ENCODE data around the gene BRF1. TPM values are rescaled to one million over a fixed set of nuclear protein-coding genes. Genes with fewer than 3 reads are reported as not detected.

The BRF1 gene
- polyA plus RNA-seq, 1 donor, result 37.6 TPM

DNA sequence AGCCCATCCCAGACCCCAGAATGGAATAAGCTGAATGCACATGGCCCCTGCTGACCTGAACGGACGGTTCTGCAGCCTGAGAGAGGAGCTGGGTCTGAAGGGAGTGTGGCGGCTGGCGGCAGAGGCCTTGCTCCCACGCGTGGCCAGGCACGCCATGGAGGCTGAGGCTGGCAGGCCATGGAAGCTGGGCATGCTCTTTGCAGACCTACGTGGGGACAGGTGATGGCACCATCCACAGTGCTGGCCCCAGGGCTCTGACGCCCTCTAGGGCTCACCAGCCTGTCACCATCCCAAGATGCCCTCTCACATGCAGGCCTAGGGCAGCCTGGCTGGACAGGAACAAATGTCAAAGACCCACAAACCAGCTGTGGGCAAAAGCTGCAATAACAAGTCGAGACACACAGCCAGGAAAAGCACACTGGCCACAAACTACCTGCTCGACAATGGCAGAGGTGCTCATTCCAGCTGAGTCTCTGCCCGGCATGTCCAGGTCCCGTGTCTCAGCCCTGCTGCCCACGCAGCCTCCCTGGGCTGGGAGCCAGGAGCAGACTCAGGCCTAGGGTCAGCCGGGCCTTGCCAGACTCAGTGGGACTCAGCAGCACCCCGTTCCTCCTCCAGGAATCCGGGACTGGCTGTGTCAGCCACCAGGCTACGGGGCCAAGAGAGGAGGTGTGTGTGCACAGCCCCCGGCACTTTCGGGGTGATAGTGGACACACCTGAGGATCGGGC lies 32.8 kb downstream of the BRF1 start:
- no peak for DNase-seq

DNA sequence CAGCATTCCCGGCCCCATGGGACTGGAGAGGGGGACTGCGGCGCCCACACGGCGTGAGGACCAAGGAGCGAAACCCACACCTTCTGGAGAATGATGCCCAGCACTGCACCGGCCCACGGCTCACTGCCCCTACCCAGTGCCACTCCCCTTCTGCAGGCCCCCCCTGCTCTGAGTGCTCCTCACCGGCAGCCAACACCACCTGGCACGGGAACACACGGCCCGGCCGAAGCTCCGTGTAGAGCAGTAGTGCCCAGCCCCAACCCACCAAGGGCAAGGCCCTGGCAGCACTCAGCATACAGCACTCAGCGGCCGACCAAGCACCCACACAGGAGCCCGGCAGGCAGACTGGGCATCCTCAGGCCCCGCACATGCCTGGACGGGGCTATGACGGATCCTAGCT lies 39.0 kb downstream of the BRF1 start:
- DNase-seq, result no peak

DNA sequence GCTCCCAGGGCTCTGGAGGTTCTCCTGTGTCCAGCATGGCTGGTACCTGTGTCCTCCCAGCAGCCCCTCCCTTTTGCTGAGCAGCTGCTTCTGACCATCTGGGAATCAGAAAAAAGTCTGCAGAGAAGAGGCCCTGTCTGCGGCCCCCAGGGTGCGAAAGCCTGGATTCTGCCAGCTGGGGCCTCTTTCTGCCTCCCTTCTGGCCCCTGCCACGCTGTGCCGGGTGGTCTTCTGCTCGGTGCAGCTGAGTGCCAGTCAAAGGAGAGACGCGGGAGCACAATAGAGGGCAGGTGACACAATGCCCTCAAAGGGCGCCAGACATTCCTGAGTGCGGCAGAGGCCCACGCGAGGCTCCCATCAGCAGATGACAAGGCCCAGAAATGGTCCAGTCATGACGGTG lies 39.8 kb downstream of the BRF1 start:
- no peak for DNase-seq

DNA sequence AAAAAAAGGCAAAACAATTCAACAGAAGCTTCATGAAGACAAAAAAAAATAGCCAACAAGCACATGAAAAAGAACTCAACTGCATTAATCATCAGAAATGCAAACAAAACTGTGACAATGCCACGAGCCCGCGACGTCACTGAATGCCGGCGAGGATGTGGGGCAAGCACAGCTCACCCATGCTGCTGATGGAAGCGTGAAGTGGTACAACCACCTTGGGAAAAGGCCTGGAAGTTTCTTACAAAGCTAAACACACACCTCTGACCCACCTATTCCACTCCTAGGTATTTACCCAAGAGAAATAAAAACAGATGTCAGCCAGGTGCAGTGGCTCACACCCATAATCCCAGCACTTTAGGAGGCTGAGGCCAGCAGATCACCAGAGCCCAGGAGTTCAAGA lies 42.0 kb downstream of the BRF1 start:
- no peak for DNase-seq

DNA sequence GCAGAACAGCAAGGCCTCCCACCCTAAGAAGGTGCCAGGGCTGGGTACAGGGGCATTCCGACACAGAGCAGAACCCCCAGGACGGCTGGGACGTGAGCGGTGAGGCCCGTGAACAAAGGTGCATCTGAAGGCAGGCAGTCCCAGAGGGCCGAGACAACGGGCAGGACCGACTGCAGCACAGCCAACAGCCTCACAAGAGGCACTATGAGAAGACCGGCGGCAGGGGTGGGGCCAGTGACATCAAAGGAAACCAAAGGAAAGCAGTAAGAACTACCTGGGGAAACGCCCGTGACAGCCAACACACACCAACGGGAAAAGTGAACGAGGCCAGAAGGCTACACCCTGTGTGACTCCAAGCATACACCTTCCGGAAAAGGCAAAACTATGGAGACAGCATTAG lies 43.3 kb downstream of the BRF1 start:
- no peak for DNase-seq

DNA sequence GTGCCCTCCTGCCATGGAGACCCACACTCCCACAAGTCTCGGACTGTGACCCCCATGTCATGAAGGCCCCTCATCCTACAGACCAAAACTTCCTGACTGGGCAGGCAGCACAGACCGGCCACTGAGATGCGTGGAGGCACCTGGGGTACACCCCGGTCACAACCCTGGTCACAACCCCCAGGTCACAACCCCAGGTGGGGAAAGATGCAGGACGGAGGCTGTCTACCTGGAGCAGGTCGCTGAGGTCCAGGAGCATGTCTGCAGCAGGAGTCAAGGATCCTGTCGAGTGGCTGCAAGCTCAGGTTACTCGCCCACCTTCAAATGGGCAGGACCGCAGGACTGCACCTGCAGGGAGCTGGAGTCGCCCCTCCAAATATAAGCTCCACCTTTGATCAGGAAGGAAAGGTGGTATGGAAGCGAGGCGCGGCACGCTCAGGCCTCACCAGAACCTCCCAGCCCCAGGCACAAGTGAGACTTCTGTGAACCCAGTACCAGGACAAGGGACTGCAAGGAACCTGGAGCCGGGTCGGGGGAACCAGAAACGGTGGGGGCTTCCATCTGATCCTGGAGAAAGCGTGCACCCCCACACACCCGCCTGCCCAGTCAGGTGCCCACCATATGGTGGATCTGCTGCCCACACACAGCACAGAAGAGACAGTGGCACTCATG lies 44.4 kb downstream of the BRF1 start:
- no peak for DNase-seq

DNA sequence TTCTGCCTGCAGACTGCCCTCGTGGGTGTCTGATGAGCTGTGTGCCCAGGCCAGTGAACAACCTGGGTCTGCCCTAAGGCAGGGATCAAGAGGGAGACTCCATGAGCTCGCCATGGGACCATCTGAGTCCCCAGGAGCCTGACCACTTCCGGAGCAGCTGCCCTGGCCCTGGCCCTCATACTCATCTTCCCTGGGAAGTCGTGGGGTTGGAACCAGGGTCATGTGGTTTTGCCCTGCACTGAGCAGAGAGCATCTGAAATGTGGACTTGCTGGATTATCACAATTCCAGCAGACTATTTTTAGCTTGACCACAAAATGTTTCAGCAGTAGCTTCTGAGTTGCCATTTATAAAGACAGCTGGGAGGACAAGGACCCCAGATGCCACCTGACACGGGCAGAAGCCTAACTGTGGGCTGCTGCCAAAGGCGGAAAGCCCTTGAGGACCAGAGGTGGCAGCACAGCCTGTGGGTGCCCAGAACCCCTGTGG lies 45.7 kb downstream of the BRF1 start:
- DNase-seq, result no peak

DNA sequence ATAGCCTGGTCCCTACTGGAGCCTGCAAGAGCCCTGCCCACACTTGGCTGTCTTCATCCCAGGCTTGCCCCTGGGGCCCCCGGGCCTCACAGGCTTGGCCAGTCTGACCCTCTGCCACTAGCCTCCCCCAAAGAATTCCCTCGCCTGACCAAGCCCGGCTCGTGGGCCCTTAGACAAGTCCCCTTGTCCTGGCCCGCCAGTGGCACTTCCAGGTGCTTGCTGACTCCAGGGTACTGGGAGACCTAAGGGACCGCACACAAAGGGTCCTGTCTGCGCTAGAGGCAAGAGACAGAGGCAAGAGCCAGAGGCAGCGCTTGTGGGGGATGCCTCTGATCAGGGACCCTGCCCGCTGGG lies 47.5 kb downstream of the BRF1 start:
- DNase-seq, result no peak

DNA sequence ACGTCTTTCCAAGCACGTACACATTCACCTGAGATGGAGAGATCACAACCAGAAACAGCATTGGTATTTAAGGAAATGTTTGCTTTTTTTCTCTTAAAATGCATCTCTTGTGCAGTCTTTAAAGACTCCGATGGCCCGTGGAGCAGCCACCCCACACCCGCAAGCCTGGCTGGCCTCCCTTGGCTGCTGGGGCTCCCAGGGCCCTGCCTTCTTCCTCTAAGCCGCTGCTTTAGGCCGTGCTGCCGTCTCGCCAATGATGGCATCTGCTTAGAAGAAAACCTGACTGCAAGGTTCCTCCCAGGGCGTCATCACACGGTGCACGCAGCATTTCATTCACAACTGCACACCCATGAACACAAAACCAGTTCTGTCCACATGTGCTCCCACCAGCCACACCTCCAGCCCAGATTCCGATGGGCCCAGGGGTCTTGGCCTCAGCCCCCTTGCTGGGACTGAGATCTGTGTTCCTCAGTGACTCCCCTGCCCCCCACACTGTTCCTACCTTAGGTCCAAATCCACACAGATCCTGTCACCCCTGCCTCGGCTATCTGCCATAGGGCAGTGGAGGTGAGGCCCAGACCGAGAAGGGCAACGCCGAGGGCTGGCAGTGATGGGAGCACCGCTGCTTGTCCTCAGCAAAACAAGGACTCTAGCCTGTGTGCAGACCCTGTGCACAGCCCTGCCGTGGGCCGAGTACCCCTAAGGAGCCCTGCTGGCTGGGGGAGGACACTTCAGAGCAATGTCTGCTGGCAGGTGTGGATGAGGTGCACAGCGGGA lies 48.1 kb downstream of the BRF1 start:
- DNase-seq, result no peak

DNA sequence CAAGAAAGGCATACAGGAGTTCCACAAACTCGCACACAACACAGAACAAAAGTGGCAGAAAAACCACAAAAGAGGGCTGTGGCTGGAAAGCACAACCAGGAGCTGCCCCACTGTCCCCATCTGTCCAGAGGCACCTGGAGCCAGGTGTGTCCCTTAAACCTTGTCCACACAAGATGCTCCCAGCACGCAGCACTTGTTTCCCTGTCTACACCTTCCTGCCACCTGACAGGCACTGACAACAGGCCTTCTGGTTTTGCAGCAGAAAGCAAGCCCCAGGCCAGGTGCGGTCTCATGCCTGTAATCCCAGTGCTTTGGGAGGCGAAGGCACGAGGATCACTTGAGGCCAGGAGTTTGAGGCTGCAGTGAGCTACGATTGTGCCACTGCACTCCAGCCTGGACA lies 48.9 kb downstream of the BRF1 start:
- no peak for DNase-seq

DNA sequence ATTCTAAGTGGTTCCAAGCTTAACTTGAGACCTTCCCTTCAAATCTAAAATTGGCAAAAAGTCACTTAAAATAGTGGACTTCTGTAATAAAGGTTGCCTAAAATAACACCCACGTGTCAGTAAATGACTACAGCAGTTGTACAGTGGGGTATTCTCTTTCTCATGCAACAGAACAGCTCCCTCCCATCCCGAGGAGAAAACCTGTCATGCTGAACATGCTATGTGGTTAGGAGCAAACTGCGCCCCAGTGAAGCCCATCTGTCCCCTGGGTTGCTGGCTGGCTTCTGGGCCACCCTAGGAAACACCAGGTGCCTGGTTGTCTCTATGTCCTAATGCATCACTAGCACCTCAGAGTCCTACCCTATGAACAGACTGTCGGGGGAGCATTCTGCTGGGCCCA lies 49.8 kb downstream of the BRF1 start:
- no peak for DNase-seq

DNA sequence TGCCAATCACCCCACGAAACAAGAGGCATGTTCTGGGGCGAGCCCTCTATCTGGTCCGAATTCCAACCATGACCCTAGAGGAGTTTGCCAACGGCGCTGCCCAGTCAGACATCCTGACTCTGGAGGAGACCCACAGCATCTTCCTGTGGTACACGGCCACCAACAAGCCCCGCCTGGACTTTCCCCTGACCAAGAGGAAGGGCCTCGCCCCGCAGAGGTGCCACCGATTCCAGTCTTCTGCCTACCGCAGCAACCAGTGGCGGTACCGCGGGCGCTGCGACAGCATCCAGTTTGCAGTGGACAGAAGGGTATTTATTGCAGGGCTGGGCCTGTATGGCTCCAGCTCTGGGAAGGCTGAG lies 50.8 kb downstream of the BRF1 start:
- DNase-seq, result no peak

DNA sequence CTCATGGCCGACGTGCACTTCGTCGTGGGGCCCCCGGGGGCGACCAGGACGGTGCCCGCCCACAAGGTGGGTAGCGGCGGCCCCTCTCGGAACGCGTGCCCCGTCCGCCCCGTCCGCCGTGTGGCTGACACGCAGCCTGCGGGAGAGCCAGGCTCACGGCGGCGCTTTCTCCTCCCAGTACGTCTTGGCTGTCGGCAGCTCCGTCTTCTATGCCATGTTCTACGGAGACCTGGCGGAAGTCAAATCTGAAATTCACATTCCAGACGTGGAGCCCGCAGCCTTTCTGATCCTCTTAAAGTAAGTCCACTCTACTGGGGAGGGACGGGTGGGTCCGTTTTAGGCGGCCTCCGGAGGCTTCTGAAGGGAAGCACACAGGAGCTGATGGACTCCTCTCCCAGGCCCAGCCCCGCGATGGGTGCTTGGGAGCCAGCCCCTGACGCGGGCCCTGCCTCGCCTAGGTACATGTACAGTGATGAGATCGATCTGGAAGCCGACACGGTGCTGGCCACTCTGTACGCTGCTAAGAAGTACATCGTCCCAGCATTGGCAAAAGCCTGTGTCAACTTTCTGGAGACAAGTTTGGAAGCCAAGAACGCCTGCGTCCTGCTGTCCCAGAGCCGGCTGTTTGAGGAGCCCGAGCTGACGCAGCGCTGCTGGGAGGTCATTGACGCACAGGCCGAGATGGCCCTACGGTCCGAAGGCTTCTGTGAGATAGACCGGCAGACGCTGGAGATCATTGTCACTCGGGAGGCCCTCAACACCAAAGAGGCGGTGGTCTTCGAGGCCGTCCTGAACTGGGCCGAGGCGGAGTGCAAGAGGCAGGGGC lies 51.4 kb downstream of the BRF1 start:
- no peak for DNase-seq

DNA sequence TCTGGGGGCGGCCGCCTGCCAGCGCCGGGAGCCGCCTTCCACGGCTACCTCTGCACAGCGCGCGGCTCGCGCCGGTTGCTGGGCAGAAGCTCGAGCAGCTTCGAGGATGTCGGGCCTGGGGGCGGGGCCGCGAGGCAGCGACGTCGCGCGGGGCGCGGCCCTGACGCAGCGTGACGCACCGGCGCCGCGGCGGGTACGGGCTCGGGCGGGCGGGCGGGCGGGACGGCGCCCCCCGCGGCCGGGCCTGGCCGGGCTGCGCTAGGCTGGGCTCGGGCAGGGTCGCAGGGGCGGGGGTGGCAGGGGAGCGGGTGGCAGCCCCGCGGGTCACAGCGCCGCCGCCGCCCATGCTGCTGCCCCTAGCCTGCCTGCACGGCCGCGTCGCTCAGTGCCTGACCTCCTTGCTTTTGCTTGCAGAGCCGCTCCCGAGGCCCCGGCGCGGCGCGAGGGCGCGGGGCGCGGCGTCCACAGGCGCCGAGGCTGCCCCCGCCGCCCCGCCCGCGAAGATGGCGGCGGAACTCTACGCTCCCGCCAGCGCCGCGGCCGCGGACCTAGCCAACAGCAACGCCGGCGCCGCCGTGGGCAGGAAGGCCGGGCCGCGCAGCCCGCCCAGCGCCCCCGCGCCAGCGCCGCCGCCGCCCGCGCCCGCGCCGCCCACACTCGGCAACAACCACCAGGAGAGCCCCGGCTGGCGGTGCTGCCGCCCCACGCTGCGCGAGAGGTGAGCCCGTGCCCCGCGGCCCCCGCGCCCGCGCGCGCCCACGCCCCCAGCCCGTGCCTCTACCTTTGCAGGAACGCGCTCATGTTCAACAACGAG lies 52.2 kb downstream of the BRF1 start, which contains the start of gene BTBD6:
Gene BTBD6 (plus strand): TSS at position 166 of the 814 bp plus-strand sequence. CDS start 179 bp downstream, at position 345.
- DNase-seq, result peak; percentile 80

DNA sequence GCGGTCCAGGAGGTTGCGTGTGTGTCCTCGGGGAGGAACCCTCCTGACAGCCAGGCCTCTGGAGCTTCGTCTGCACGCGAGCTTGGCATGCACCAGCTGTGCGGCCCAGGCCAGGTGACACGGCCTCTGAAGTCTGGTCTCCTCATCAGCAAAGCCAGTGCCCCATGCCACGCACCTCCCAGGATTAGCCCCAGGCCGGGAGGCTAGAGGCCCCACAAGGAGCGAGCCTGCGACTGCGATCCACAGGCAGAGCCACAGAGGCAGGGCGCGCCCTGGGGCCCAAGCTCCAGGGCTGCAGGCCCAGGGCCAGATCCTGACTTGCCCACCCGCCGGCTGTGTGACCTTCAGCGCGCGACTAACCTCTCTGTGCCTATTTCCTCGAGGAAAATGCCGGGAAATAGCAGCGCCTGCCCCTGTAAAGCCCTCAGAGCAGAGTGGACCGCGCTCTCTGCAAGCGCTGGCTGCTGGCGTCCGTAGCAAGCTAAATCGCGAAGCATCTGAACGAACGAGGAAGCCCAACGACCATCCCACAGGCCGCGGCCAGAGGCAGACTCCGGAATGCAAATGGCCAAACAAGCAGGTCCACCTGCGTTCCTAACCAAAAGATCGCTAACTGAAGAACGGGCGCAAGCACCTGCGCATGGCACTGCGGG lies 53.0 kb downstream of the BRF1 start:
- DNase-seq, result no peak

DNA sequence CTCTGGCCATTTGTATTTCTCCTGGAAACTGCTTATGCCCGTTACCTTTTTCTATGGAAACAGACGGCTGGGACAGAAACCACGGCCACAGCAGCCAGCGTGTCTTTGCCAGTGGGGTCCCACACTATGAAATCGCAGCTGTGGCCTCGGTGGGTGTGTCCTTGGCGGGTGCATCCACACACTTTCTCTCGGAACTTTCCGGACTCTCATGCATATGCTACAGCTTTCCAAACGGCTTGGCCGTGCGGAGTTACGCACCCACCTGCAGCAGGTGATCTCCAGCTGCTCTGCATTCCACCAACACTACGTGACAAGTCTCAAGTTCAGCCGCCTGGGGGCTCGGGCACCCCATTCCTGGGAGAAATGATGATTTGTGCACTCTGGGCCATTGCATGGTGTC lies 53.8 kb downstream of the BRF1 start:
- DNase-seq, result no peak

DNA sequence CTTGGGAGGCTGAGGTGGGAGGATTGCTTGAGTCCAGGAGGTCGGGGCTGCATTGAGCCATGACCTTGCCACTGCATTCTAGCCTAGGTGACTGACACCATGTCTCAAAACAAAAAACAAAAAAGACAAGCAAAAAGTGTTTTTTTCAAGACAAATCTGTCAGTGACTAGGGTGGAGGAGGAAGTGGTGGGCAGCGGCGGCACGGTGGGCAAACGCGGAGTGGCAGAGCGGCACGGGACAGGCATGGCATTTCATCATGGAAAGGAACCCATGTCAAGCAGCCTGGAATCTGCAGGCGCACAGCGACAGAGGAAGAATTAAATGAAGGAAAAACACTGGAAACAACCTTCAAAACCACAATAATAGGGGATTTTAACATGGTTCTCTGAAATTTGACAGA lies 56.5 kb downstream of the BRF1 start:
- DNase-seq, result no peak

DNA sequence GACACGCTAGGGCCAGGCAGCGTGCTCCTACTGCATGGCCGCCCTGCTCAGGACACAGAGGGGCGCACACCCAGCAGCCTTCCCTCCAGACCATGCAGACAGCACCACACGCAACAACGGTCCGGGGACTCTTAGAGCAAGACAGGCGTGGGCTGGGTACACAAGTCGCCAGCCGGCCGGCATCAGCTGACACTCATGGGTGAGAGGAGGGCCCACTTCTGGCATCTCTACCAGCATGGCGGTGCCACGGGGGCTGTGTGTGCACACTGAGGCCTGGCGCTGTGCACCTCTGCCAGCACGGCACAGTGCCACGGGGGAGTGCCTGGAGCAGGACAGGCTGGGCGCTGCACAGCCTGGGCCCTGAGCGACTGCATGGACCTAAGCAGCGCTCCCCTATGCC lies 59.2 kb downstream of the BRF1 start:
- DNase-seq, result no peak

DNA sequence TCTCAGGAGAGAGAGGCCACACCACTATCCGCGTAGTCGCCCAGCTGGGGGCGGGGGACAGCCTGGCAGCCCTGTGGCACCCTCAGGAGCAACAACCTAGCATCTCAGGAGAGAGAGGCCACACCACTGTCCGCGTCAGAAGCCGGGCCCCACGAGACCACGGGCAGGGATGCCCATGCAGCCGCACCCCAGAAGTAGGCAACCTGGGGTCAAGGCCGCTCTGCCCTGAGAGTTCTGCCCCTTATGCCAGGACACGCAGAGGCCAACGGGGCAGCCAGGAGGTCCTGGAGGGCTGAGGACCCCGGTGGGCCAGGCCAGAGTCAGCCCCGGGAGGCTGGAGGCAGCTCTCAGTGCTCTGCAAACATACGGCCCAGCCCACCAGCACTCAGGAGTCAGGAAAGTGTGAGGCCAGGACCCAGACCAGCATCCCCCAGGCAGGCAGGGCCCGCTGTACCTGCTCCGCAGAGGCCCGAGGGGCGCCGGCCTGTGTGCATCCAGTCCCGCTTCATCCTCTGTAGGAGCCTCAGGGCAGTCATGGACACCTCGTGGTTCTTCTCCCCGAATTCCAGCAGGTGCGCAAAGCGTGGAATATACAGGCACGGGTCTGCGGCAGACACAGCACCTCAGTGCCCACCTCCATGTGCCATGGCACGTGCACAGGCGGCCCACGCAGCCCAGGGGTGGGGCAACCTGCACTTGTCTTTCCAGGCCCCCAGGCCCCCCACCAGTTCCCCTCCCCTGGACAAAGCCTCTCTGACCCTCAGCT lies 59.8 kb downstream of the BRF1 start:
- DNase-seq, result no peak

DNA sequence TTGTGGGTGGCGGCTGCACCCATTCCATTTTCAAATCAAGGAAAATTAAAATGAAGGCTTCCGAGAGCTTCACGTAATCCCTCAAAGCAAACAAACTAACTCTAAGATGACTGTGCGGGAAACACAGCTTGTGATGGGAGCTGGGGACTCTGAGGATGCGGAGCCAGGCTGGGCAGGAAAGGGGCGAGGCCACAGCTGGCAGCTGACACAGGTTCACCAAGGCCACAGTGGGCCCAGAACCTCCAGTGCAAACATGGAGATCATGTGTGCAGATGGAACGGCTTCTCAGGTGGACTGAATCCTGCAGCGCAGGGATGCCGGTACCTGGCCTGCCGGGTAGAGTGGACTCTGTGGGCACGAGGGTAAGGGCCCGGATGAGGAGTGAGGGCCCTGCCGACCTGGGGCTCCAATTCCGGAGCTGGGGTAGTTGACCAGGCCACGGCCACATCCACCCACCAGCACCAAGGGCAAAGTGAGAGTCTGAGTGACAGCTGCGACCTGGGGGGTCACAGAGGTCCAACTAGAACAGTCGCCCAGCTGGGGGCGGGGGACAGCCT lies 71.6 kb downstream of the BRF1 start:
- DNase-seq, result no peak

Data from left kidney (tissue), 2 donors.